Left cardiac atrium (tissue), 4 donors: ENCODE data around the gene SAFB. TPM values are rescaled to one million over a fixed set of nuclear protein-coding genes. Genes with fewer than 3 reads are reported as not detected.
A peak's percentile ranks its signal among the peaks of the same experiment; 100 is the strongest.

ENCODE experiments used
- ATAC-seq, 2 donors: fragments of 200-7000 bp; cut with Tn5 transposase; one replicate each; pipeline ENCODE4 v1.9.1; 2020; ENCODE audit warnings: mild to moderate bottlenecking in 2 of 2, moderate library complexity in 2 of 2
- DNase-seq: peaks from one replicate; pipeline ENCODE4 v3.0.0-alpha.2; 2020
- intact Hi-C, 2 donors: fragments of 100-400 bp; cut with DNase I; formaldehyde crosslinking; loops; one replicate each; pipeline versions ENCODE4 v1.14.1 to v1.15.1; 2022 to 2023
- total RNA-seq, 2 donors: library from RNA; stranded (reverse); fragmentation: NEBNext Ultra II Directional; extraction: Animal tissue kit (Norgen Biotek cat#: 25700); gene quantifications; one replicate each; pipeline ENCODE4 v1.2.1, GENCODE V29; 2021
- donor health status: DM: no; HTN: yes; CAD: no.
- donor health status: DM: no; HTN: yes; CAD: no; lungs with severe emphysema.
- donor health status: DM: yes; HTN: yes; CAD: no.
- donor health status: Dilated cardiomyopathy.

The SAFB gene
- total RNA-seq, 2 donors from 2014 or later: 51.7 to 63.2 TPM

GRCh38 chr19:5703819-5704818, 81.2 kb downstream of the SAFB start:
- DNase-seq (no peak), ATAC-seq (no peak)
- intact Hi-C loops: no loop called here

GRCh38 chr19:5705552-5705951, 82.7 kb downstream of the SAFB start:
- DNase-seq (no peak), ATAC-seq (no peak)
- intact Hi-C loops: no loop called here

GRCh38 chr19:5706876-5707573, 84.1 kb downstream of the SAFB start:
- peak; percentile 12 for DNase-seq
- ATAC-seq: no peak
- intact Hi-C loops: no loop called here

DNA sequence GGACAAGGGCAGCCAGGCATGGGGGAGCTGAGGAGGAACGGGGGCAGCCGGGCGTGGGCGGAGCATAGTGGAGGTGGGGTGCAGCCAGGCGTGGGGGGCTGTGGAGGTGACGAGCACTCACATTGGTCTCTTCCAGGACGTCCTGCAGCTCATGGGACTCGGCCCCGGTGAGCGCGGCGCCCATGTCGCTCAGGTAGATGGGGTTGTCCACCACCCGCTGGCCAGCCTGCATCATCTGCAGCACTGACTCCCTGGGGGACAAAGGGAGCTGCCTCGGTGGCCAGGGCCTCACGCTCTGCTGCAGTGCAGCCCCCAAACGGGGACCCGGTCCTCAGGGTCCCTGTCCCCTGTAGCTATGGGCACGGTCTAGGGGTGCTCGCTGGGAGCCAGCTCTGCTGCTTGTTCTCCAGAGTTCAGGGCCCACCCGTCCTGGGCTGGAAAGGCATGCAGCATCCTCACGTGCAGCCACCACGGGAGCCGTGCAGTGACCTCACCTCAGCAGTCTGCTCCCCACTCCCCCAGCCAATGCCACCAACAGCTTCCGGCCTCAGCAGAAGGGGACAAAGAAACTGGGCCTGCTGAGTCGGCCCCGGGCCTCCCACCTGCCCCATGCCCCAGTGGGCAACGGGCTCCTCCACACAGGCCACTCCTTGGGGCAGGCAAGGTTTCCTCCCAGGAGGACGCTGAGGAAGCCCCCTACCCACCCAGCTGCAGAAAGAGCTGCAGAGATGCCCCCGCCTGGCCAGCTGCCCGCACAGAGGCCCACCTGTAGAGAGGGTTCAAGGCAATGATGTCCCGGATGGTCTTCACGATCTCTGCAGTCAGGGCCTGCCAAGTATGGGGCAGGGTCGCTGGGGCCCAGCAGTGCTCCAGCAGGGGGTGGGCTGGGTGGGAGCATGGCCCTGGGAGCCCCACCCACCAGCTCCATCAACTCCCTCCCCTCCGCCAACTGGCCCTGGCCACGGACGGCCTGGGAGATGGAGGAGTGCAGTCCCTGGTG, 85.0 kb downstream of the SAFB start:
- peak; percentile 16 for DNase-seq
- no peak for ATAC-seq

DNA sequence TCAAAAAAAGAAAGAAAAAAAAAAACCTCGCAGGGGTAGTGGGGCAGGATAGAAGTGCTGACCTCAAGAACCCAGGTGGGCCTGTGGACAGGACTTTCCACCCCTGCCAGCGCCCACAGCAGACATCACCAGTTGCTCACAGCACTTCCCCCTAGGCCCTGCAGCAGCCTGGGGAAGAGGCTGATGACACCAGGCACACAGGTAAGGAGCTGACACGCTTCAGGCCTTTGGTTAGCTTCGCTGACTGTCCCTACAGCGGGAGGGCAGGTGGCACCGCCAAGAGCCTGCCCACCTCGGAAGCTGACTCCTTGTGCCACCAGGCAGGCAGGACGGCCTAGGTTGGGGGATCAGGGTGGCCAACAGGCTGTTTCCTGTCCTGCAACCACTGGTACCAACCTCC, 88.1 kb downstream of the SAFB start:
- intact Hi-C loops: no loop called here
- DNase-seq (no peak), ATAC-seq (no peak)

More for the DNA sequence above, 85.0 kb downstream of the SAFB start:
- intact Hi-C loops: no loop called here

DNA sequence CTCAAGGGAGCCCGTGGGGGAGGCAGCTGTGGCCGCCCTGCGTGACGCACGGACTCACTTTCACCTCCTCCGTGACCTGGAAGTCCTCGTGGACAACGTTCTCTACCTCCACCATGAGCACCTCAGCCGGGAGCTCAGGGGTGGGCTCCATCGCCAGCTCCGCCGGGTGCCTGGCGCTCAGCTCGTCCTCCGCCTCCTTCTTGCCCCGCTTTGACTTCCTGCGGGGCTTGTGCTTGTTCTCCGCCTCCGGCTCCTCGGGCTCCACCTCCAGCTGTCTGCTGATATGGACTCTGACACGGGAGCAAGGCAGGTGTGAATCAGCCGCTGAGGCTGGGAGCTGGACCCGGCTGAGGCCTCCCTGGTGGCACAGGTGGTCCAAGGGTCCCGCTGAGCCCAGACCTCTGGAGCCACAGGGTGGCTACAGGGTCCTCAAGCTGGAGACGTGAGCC, 88.9 kb downstream of the SAFB start:
- ATAC-seq: no peak
- DNase-seq: no peak
- intact Hi-C loops: no loop called here

- DNase-seq: no peak
- intact Hi-C loops: no loop called here
- ATAC-seq: no peak
These were observed 90.3 kb downstream of the SAFB start for GRCh38 chr19:5713228-5713627.

DNA sequence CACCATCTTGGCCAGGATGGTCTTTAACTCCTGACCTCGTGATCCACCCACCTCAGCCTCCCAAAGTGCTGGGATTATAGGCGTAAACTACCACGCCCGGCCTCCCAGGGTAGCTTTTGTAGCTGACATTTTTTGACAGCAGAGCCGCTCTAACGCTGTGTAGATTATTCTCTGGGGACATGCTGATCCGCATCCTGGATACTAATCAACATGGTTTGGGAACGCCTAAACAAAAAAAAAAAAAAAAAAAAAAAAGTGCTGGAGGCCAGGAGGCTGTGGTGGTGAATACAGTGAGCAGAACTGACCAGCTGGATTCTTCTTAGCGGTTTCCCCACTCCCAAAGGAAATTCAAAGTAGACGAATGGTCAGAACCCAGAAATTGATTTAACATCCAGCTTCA, 91.9 kb downstream of the SAFB start:
- DNase-seq (no peak), ATAC-seq (no peak)
- intact Hi-C loops: no loop called here

DNA sequence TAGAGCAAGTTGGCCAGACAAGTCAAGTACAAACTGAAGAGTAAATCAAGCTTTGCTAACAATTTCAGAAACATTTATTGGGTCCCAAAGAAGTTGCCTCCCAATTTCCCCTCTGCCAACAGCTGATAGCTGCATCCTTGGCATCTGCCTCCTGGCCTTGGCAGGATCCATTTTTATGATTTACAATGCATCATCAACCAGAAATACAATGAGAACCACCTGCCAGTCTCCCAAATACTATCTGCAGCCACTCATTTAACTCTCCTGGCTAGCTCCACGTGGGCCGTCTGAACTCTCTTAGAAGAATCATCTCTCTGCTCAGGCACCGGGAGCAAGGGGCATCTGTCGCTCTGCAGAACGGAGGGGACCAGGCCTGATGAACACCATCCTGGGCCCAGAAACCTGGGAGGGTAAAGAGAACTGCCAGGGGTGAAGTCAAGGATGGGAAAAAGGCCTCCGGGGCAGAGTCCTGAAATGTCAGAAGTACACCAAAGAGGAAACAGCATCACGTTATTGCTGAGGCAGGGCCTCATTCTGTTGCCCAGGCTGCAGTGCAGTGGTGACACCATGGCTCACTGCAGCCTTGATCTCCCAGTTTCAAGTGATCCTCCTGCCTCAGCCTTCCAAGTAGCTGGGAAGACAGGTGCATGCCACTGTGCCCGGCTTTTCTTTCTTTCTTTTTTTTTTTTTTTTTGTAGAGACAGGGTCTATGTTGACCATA, 94.5 kb downstream of the SAFB start:
- DNase-seq (no peak), ATAC-seq (no peak)
- intact Hi-C loops: no loop called here

Other genes starting within 250 kb of the SAFB start
- gene ZNRF4, start 167.7 kb upstream of the SAFB start, total RNA-seq: not detected
- under 1 TPM; 0.15 to 0.37 TPM for gene TINCR, start 55.1 kb upstream of the SAFB start, total RNA-seq
- 10 to 100 TPM; 47.7 to 54.7 TPM for gene SAFB2, start 307 bp upstream of the SAFB start, total RNA-seq
- gene MICOS13, start 57.4 kb downstream of the SAFB start, total RNA-seq: 100 to 1,000 TPM; 127 to 142 TPM
- gene HSD11B1L, start 57.9 kb downstream of the SAFB start, total RNA-seq: 1 to 10 TPM; 4.0 to 4.4 TPM
- gene RPL36, start 67.2 kb downstream of the SAFB start, total RNA-seq: 100 to 1,000 TPM; 500 to 504 TPM
- 10 to 100 TPM; 51.4 to 57.1 TPM for gene LONP1, start 97.1 kb downstream of the SAFB start, total RNA-seq
- gene CATSPERD, start 97.6 kb downstream of the SAFB start, total RNA-seq: not detected
- 1 to 10 TPM in 1 of 2 donors, under 1 TPM in 1; 0.47 to 1.7 TPM for gene PRR22, start 161.7 kb downstream of the SAFB start, total RNA-seq
- 10 to 100 TPM; 15.3 to 28.2 TPM for gene DUS3L, start 168.1 kb downstream of the SAFB start, total RNA-seq
- 10 to 100 TPM; 28.7 to 29.6 TPM for gene NRTN, start 182.0 kb downstream of the SAFB start, total RNA-seq
- not detected for gene FUT6, start 216.6 kb downstream of the SAFB start, total RNA-seq
- not detected for gene FUT3, start 228.4 kb downstream of the SAFB start, total RNA-seq
- gene FUT5, start 247.5 kb downstream of the SAFB start, total RNA-seq: not detected